ENCODE measurements around the gene CMSS1.

- TF ChIP-seq ZNF274 (IDR thresholded peaks at IDR 0.05; ENCODE audit: low read depth, low read length) (no peak), SUZ12 (IDR thresholded peaks at IDR 0.05; ENCODE audit: extremely low read depth, insufficient read depth, insufficient read length) (no peak)
Observed at GRCh38 chr3:99957151-99957796, 139.6 kb downstream of the CMSS1 start.
